Liver (tissue), 9 donors: ENCODE data around the gene SKAP2. TPM values are rescaled to one million over a fixed set of nuclear protein-coding genes. Genes with fewer than 3 reads are reported as not detected.

Experiments used
- DNase-seq: peaks from one replicate; pipeline ENCODE4 v3.0.0-alpha.2; 2017; ENCODE audit warnings: low spot score
- H3K27ac ChIP-seq, 2 donors: one replicate each; pipeline ENCODE4 v1.7.0; 2013; ENCODE audit warnings: inconsistent platforms in 2 of 2, low read length in 2 of 2, control low read depth in 1 of 2, low read depth in 1 of 2, mild to moderate bottlenecking in 1 of 2
- H3K27me3 ChIP-seq, 4 donors: one replicate each; pipeline versions ENCODE4 v1.6.1 to v1.7.0; 2013; ENCODE audit warnings: low read length in 3 of 4, inconsistent platforms in 1 of 4, mild to moderate bottlenecking in 1 of 4, moderate library complexity in 1 of 4; ENCODE audit not compliant: control insufficient read depth in 4 of 4, insufficient read depth in 4 of 4
- H3K36me3 ChIP-seq, 4 donors: one replicate each; pipeline versions ENCODE4 v1.6.1 to v1.7.0; 2013; ENCODE audit warnings: low read length in 3 of 4, mild to moderate bottlenecking in 3 of 4, low read depth in 1 of 4, moderate library complexity in 1 of 4; ENCODE audit not compliant: control insufficient read depth in 4 of 4, insufficient read depth in 3 of 4
- H3K4me1 ChIP-seq, 4 donors: one replicate each; pipeline versions ENCODE4 v1.6.1 to v1.7.0; 2013; ENCODE audit warnings: low read length in 3 of 4, mild to moderate bottlenecking in 3 of 4, moderate library complexity in 1 of 4; ENCODE audit not compliant: control insufficient read depth in 4 of 4, insufficient read depth in 4 of 4
- H3K4me3 ChIP-seq, 3 donors: one replicate each; pipeline versions ENCODE4 v1.6.1 to v1.7.0; 2013; ENCODE audit warnings: low read length in 3 of 3, control low read depth in 1 of 3, low read depth in 1 of 3, mild to moderate bottlenecking in 1 of 3
- H3K9ac ChIP-seq, 2 donors: one replicate each; pipeline ENCODE4 v1.7.0; 2013; ENCODE audit warnings: low read length in 2 of 2, mild to moderate bottlenecking in 2 of 2, moderate library complexity in 2 of 2, control low read depth in 1 of 2, low read depth in 1 of 2
- H3K9me3 ChIP-seq, 4 donors: one replicate each; pipeline versions ENCODE4 v1.6.1 to v1.7.0; 2013; ENCODE audit warnings: low read length in 3 of 4; ENCODE audit not compliant: control insufficient read depth in 4 of 4
- CTCF ChIP-seq: fragments of 150-350 bp; IDR thresholded peaks from 2 replicates; pipeline ENCODE4 v1.5.1; 2017; ENCODE audit warnings: improper control_type of control experiment, low read depth, low read length; ENCODE audit not compliant: missing input control
- EGR1 ChIP-seq, 2 donors: IDR thresholded peaks; 2 replicates each; pipeline ENCODE4 v1.6.1; 2016 to 2018; ENCODE audit warnings: antibody characterized with exemption in 2 of 2, low read depth in 2 of 2
- FOXA2 ChIP-seq: IDR thresholded peaks from 2 replicates; pipeline ENCODE4 v1.6.1; 2016; ENCODE audit warnings: antibody characterized with exemption
- GABPA ChIP-seq, 2 donors: IDR thresholded peaks in 1 of 2; conservative IDR thresholded peaks in 1 of 2; 2 replicates each; pipeline ENCODE4 v1.6.1; 2016; ENCODE audit warnings: antibody characterized with exemption in 2 of 2, mild to moderate bottlenecking in 1 of 2, moderate library complexity in 1 of 2
- HNF4A ChIP-seq, 2 donors: conservative IDR thresholded peaks; 2 replicates each; pipeline ENCODE4 v1.6.1; 2016; ENCODE audit warnings: antibody characterized with exemption in 2 of 2, mild to moderate bottlenecking in 2 of 2
- HNF4G ChIP-seq: IDR thresholded peaks from 2 replicates; pipeline ENCODE4 v1.6.1; 2016; ENCODE audit warnings: antibody characterized with exemption
- JUND ChIP-seq, 2 donors: IDR thresholded peaks; 2 replicates each; pipeline ENCODE4 v1.6.1; 2016; ENCODE audit warnings: antibody characterized with exemption in 2 of 2
- RAD21 ChIP-seq, 2 donors: IDR thresholded peaks; 2 replicates each; pipeline ENCODE4 v1.6.1; 2016; ENCODE audit warnings: antibody characterized with exemption in 2 of 2, mild to moderate bottlenecking in 2 of 2
- SP1 ChIP-seq: IDR thresholded peaks from 2 replicates; pipeline ENCODE4 v1.6.1; 2018; ENCODE audit warnings: antibody characterized with exemption, mild to moderate bottlenecking
- TAF1 ChIP-seq: conservative IDR thresholded peaks from 2 replicates; pipeline ENCODE4 v1.6.1; 2016; ENCODE audit warnings: antibody characterized with exemption, mild to moderate bottlenecking
- YY1 ChIP-seq: IDR thresholded peaks from 2 replicates; pipeline ENCODE4 v1.6.1; 2016; ENCODE audit warnings: antibody characterized with exemption, mild to moderate bottlenecking
- ZBTB33 ChIP-seq: IDR thresholded peaks from 2 replicates; pipeline ENCODE4 v1.6.1; 2016; ENCODE audit warnings: antibody characterized with exemption
- WGBS: extraction: QIAGEN DNeasy Blood & Tissue Kit; methylation state at CpG from one replicate; pipeline ENCODE4 v1.1.7; 2013; 5-methylcytosine and 5-hydroxymethylcytosine counted together
- polyA plus RNA-seq, 2 donors: library from polyadenylated mRNA; stranded (reverse) in 1 of 2; unstranded in 1 of 2; fragments of 200-250 nt in 1 of 2; fragments of >200 nt in 1 of 2; fragmentation: Nextera tagmentation in 1 of 2; extraction: Ambion mirVana in 1 of 2; gene quantifications; one replicate each; pipeline versions ENCODE4 v1.2.1 to v1.2.3, GENCODE V29; 2013 to 2015
- total RNA-seq, 2 donors: library from RNA; depleted of rRNA; stranded (reverse); fragments of >200 nt; gene quantifications; one replicate each; pipeline ENCODE4 v1.2.3, GENCODE V29; 2014
- TF ChIP-seq, protein P1 (sequence below): IDR thresholded peaks from 2 replicates; pipeline ENCODE4 v1.6.1; 2016; ENCODE audit warnings: antibody characterized with exemption, mild to moderate bottlenecking
- donor health status: healthy.
- donor health status: healthy.
- donor health status: healthy.
- donor health status: healthy.
- donor health status: healthy.

The SKAP2 gene
- total and polyA plus RNA-seq, 4 donors = 3.4 to 9.2 (median 5.1) TPM

DNA sequence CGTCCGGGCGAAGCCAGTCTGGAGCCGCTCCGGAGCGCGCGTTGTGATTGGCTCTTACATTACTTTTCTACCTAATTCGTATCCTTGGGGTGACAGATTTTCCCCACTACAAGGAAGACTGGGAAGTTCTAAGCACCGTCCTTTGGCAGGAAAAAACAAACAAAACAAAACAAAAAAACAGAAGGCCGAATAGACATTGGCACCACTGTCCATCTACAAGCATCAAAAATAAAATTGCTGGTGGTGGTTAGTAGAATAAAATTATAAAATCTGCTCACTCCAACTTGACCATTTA lies 651 bp upstream of the SKAP2 start:
- 3% methylated on average over 11 of the region's 11 CpGs for WGBS
- no peak for DNase-seq

DNA sequence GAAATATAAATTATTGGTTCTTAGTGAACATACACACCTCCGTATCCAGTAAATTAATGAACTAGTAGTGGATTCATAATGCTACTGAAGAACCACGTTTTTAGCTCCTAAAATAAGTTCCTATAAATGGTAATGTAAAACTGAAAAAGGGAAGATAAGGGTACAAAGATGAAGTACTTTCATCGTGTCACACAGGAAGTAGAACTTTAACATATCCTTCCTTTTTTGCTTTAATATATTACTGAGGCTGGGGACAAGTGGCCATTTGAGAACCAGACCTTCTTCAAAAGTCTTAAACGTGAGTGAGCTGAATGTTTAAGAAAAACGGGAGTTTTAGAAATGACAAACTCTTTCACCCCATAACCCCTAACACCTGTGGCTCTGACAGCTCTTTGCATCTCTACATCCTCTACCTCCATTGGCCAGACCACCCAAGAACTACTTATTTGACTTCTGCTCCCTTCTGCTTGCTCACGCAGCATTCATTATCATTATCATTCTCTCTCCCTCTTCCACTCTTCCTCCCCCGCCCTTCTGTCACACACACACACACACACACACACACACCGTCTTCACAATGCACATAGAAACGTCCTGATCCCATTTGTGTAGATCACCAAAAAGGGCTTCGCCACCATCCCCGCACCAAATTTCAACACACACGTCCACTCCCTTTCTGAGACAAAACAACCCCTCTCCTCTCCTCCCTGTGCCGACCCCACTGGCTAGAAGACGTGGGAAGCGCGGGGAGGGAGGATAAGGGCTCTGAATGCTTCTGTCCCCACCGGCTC lies 677 bp downstream of the SKAP2 start:
- H3K27me3 ChIP-seq = no peaks in the 10 kb centered on the region
- peak; percentile 63 for DNase-seq
- peak overlapping the region; percentile 30 to 82 for H3K9ac ChIP-seq
- no peaks in the 10 kb centered on the region for H3K36me3 ChIP-seq
- H3K4me3 ChIP-seq = peak overlapping the region; percentile 66 to 89 (median 72)
- TF ChIP-seq YY1 (peak; percentile 32), HNF4A (conservative IDR thresholded peaks at IDR 0.05) (no peak)
- H3K9me3 ChIP-seq = no peaks in the 10 kb centered on the region
- H3K27ac ChIP-seq = peak overlapping the region; percentile 86 to 87
- WGBS = 7% methylated on average over 17 of the region's 17 CpGs
- H3K4me1 ChIP-seq = peaks cover 0 to 3% (median 0%) of the 10 kb centered on the region in 4 donors

More for the DNA sequence above, 651 bp upstream of the SKAP2 start:
- TF ChIP-seq RAD21 (IDR thresholded peaks at IDR 0.05) (no peak), TAF1 (no peak)
- no peaks in the 10 kb centered on the region for H3K9me3 ChIP-seq
- peaks cover 0 to 3% (median 0%) of the 10 kb centered on the region in 4 donors for H3K4me1 ChIP-seq
- H3K4me3 ChIP-seq = peak overlapping the region; percentile 72 to 89 (median 88)
- H3K36me3 ChIP-seq = no peaks in the 10 kb centered on the region
- peak overlapping the region; percentile 78 to 86 for H3K27ac ChIP-seq
- H3K27me3 ChIP-seq = no peaks in the 10 kb centered on the region
- H3K9ac ChIP-seq = peak overlapping the region in 1 of 2 donors; percentile 39

DNA sequence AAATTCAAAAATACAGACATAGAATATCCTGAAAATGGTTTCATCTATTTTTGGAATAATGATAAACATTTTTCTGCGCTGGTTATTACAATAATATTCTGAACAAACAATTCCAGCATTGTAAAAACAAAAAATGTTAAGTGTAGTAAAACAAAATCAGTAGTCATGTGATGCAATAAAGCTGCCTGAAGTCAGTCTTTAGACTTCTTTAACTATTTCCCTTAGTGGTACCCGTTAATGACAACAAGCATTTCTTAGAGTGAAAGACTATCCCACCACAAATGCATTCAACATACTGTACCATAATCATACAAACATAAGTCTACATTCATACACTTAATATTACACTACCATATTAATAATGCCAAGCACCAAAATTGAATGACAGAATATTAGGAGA lies 1.6 kb downstream of the SKAP2 start:
- H3K27ac ChIP-seq = peak overlapping the region in 1 of 2 donors; percentile 9
- H3K4me3 ChIP-seq = no peak overlapping the region

GRCh38 chr7:26861050-26861449 lies 3.3 kb downstream of the SKAP2 start:
- no peak for DNase-seq
- H3K4me1 ChIP-seq = peaks cover 0 to 3% (median 0%) of the 10 kb centered on the region in 4 donors
- no peak overlapping the region for H3K4me3 ChIP-seq
- H3K9me3 ChIP-seq = no peaks in the 10 kb centered on the region
- H3K27me3 ChIP-seq = peaks cover 0 to 8% (median 0%) of the 10 kb centered on the region in 4 donors
- TF ChIP-seq JUND (IDR thresholded peaks at IDR 0.05) = no peak
- TF ChIP-seq CTCF = no peak
- TF ChIP-seq, protein P1, sequence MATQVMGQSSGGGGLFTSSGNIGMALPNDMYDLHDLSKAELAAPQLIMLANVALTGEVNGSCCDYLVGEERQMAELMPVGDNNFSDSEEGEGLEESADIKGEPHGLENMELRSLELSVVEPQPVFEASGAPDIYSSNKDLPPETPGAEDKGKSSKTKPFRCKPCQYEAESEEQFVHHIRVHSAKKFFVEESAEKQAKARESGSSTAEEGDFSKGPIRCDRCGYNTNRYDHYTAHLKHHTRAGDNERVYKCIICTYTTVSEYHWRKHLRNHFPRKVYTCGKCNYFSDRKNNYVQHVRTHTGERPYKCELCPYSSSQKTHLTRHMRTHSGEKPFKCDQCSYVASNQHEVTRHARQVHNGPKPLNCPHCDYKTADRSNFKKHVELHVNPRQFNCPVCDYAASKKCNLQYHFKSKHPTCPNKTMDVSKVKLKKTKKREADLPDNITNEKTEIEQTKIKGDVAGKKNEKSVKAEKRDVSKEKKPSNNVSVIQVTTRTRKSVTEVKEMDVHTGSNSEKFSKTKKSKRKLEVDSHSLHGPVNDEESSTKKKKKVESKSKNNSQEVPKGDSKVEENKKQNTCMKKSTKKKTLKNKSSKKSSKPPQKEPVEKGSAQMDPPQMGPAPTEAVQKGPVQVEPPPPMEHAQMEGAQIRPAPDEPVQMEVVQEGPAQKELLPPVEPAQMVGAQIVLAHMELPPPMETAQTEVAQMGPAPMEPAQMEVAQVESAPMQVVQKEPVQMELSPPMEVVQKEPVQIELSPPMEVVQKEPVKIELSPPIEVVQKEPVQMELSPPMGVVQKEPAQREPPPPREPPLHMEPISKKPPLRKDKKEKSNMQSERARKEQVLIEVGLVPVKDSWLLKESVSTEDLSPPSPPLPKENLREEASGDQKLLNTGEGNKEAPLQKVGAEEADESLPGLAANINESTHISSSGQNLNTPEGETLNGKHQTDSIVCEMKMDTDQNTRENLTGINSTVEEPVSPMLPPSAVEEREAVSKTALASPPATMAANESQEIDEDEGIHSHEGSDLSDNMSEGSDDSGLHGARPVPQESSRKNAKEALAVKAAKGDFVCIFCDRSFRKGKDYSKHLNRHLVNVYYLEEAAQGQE = no peak
- no peak for TF ChIP-seq ZBTB33
- TF ChIP-seq TAF1 = no peak
- TF ChIP-seq GABPA (IDR thresholded peaks at IDR 0.05 in 1 of 2, conservative IDR thresholded peaks at IDR 0.05 in 1 of 2) = no peak
- no peak for TF ChIP-seq YY1
- TF ChIP-seq RAD21 (IDR thresholded peaks at IDR 0.05) = no peak
- TF ChIP-seq HNF4G = no peak
- no peak for TF ChIP-seq SP1
- TF ChIP-seq HNF4A (conservative IDR thresholded peaks at IDR 0.05) = no peak
- no peak for TF ChIP-seq FOXA2
- H3K27ac ChIP-seq = no peak overlapping the region
- no peak overlapping the region for H3K9ac ChIP-seq
- WGBS = 70% methylated on average over 1 of the region's 1 CpG
- H3K36me3 ChIP-seq = no peaks in the 10 kb centered on the region

More for the DNA sequence above, 1.6 kb downstream of the SKAP2 start:
- no peak for TF ChIP-seq EGR1 (IDR thresholded peaks at IDR 0.05; ENCODE audit: low read depth in 2 of 2)
- no peaks in the 10 kb centered on the region for H3K9me3 ChIP-seq
- H3K9ac ChIP-seq = no peak overlapping the region
- peaks cover 0 to 2% (median 0%) of the 10 kb centered on the region in 4 donors for H3K27me3 ChIP-seq
- no peaks in the 10 kb centered on the region for H3K36me3 ChIP-seq
- WGBS = 69% methylated on average over 2 of the region's 2 CpGs
- no peak for DNase-seq
- peaks cover 0 to 3% (median 0%) of the 10 kb centered on the region in 4 donors for H3K4me1 ChIP-seq
